Transverse colon (tissue), 4 donors: ENCODE results near the gene PYGB. TPM values are rescaled to one million over a fixed set of nuclear protein-coding genes. Genes with fewer than 3 reads are reported as not detected.
A peak's percentile ranks its signal among the peaks of the same experiment; 100 is the strongest.

Source experiments
- DNase-seq: peaks from one replicate; pipeline ENCODE4 v3.0.0-alpha.2; 2019
- H3K27ac ChIP-seq, 4 donors: fragments of 200-600 bp; sonication (generic); 2 replicates each; pipeline ENCODE4 v1.5.1; 2016 to 2018; ENCODE audit warnings: inconsistent platforms in 4 of 4
- H3K27me3 ChIP-seq: fragments of 200-600 bp; sonication (generic); 2 replicates; pipeline ENCODE4 v1.5.1; 2017; ENCODE audit warnings: inconsistent platforms
- H3K36me3 ChIP-seq, 4 donors: fragments of 200-600 bp; sonication (generic); 2 replicates each; pipeline ENCODE4 v1.5.1; 2017 to 2019; ENCODE audit warnings: inconsistent platforms in 4 of 4
- H3K4me1 ChIP-seq, 4 donors: fragments of 200-600 bp; sonication (generic); 2 replicates each; pipeline ENCODE4 v1.5.1; 2017 to 2020; ENCODE audit warnings: inconsistent platforms in 4 of 4
- H3K4me3 ChIP-seq, 4 donors: fragments of 200-600 bp; sonication (generic); 1 replicate in 1 of 4; 2 replicates in 3 of 4; pipeline versions ENCODE4 v1.5.1 to v1.6.1; 2017 to 2019; ENCODE audit warnings: inconsistent platforms in 4 of 4
- H3K9me3 ChIP-seq, 2 donors: fragments of 200-600 bp; sonication (generic); 2 replicates each; pipeline ENCODE4 v1.5.1; 2017 to 2019; ENCODE audit warnings: inconsistent platforms in 2 of 2
- EP300 ChIP-seq: sonication (generic); formaldehyde crosslinking; IDR thresholded peaks from one replicate; pipeline ENCODE4 v1.6.1; 2017; ENCODE audit warnings: antibody characterized with exemption, low read depth
- POLR2A ChIP-seq: fragments of 450-650 bp; IDR thresholded peaks from one replicate; pipeline ENCODE4 v1.6.1; 2016; ENCODE audit warnings: antibody characterized with exemption, mild to moderate bottlenecking, moderate library complexity
- POLR2AphosphoS5 ChIP-seq, 3 donors: sonication (generic); formaldehyde crosslinking; IDR thresholded peaks; one replicate each; pipeline ENCODE4 v1.6.1; 2016; ENCODE audit warnings: antibody characterized with exemption in 3 of 3
- WGBS, 2 donors: methylation state at CpG; one replicate each; pipeline ENCODE4 v1.1.5; 2018; ENCODE audit warnings: low coverage in 1 of 2; 5-methylcytosine and 5-hydroxymethylcytosine counted together
- in situ Hi-C, 4 donors: fragments of 200-750 bp; cut with MboI; loops; one replicate each; pipeline versions ENCODE4 v1.15.0 to v1.15.1; 2017; ENCODE audit warnings: low sequenced_read_pairs in 3 of 4, low pct_ligation_motif_present in 1 of 4, low pct_unique_long_range_greater_than_20kb in 1 of 4
- intact Hi-C: fragments of 100-400 bp; cut with DNase I; formaldehyde crosslinking; loops from one replicate; pipeline ENCODE4 v1.15.1; 2023; ENCODE audit warnings: low total_unique reads
- total RNA-seq, 4 donors: library from RNA; depleted of rRNA; stranded (reverse); fragments of >200 nt; gene quantifications; one replicate each; pipeline ENCODE4 v1.1.0, GENCODE V29; 2016
- TF ChIP-seq, protein P1 (sequence below), 5 experiments: fragments of 200-600 bp in 3 of 5; fragments of 450-650 bp in 2 of 5; sonication (generic) in 3 of 5; IDR thresholded peaks; 1 replicate in 2 of 5; 2 replicates in 3 of 5; pipeline ENCODE4 v1.5.1; 2016 to 2017; ENCODE audit warnings: antibody characterized with exemption in 5 of 5, inconsistent platforms in 3 of 5, mild to moderate bottlenecking in 2 of 5, moderate library complexity in 1 of 5

The PYGB gene
- total RNA-seq, 4 donors from 2014 or later, result 195 to 554 (median 359) TPM

DNA sequence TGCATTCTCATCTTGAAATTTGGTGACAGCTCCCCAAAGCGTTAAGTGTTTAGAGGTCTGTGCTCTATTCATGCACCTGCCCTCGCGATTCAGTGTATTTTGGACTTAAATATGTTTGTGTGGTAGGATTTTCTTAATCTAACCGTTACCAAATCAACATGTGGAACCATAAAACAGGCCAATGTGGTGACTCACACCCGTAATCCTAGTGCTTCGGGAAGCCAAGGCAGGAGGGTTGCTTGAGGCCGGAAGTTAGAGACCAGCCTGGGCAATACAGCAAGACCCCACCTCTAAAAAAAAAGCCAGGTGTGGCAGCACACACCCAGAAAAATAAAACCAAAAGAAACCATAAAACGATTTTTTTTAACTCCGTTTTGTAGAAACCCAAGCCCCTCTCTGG is 31.5 kb downstream of the PYGB start:
- peaks cover 0 to 3% (median 1%) of the 10 kb centered on the region in 4 donors for H3K4me1 ChIP-seq
- intact Hi-C loops (no loop called here), in situ Hi-C loops (loop anchor here in 1 of 4 donors (25.0 kb wide), 1 partner anchor 92 kb away; the partner anchor contains the start of gene ENTPD6)
- DNase-seq, result peak; percentile 16
- H3K27me3 ChIP-seq, result no peaks in the 10 kb centered on the region
- H3K36me3 ChIP-seq, result peaks cover 0 to 58% (median 17%) of the 10 kb centered on the region in 4 donors
- WGBS, 2 donors, result 67 to 77% methylated on average over 2 to 9 of the region's 9 CpGs
- TF ChIP-seq, protein P1, sequence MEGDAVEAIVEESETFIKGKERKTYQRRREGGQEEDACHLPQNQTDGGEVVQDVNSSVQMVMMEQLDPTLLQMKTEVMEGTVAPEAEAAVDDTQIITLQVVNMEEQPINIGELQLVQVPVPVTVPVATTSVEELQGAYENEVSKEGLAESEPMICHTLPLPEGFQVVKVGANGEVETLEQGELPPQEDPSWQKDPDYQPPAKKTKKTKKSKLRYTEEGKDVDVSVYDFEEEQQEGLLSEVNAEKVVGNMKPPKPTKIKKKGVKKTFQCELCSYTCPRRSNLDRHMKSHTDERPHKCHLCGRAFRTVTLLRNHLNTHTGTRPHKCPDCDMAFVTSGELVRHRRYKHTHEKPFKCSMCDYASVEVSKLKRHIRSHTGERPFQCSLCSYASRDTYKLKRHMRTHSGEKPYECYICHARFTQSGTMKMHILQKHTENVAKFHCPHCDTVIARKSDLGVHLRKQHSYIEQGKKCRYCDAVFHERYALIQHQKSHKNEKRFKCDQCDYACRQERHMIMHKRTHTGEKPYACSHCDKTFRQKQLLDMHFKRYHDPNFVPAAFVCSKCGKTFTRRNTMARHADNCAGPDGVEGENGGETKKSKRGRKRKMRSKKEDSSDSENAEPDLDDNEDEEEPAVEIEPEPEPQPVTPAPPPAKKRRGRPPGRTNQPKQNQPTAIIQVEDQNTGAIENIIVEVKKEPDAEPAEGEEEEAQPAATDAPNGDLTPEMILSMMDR (IDR thresholded peaks at IDR 0.05), result no peak
- TF ChIP-seq EP300 (no peak), POLR2AphosphoS5 (IDR thresholded peaks at IDR 0.05) (no peak), POLR2A (no peak)
- peak overlapping the region; percentile 18 to 46 (median 34) for H3K27ac ChIP-seq
- no peaks in the 10 kb centered on the region for H3K9me3 ChIP-seq
- no peak overlapping the region for H3K4me3 ChIP-seq

DNA sequence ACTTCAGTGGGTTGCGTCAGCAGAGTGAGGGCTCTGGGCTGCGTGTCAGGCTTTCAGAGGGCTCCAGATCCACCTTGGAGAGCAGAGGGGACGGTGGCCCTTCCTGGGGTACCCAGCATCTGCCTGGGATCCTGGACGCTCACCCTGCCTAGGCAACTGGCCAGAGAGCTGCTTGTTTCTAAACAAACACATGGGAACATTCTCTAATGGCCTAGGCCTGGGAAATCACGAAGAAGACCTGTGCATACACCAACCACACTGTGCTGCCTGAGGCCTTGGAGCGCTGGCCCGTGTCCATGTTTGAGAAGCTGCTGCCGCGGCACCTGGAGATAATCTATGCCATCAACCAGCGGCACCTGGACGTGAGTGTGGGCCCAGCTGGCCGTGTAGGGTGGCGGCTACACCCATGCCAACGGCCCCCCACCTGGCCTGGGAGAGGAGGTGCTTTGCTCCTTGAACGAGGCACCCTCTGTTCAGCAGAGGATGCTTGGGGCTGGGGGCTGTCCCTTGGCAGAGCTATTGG is 32.2 kb downstream of the PYGB start:
- intact Hi-C loops (no loop called here), in situ Hi-C loops (loop anchor here in 1 of 4 donors (25.0 kb wide), 1 partner anchor 93 kb away; the partner anchor contains the start of gene ENTPD6)
- DNase-seq, result peak; percentile 29
- peak overlapping the region; percentile 22 to 46 (median 34) for H3K27ac ChIP-seq
- peaks cover 0 to 3% (median 1%) of the 10 kb centered on the region in 4 donors for H3K4me1 ChIP-seq
- H3K9me3 ChIP-seq, result no peaks in the 10 kb centered on the region
- no peak overlapping the region for H3K4me3 ChIP-seq
- TF ChIP-seq, protein P1 (IDR thresholded peaks at IDR 0.05), result no peak
- TF ChIP-seq POLR2A (no peak), EP300 (no peak), POLR2AphosphoS5 (IDR thresholded peaks at IDR 0.05) (peak in 1 of 3 donors; percentile 26)
- no peaks in the 10 kb centered on the region for H3K27me3 ChIP-seq
- 74% methylated on average over 15 of the region's 15 CpGs; no CpG with 5 or more reads in 1 of the 2 donors for WGBS, 2 donors
- peaks cover 0 to 55% (median 14%) of the 10 kb centered on the region in 4 donors for H3K36me3 ChIP-seq

DNA sequence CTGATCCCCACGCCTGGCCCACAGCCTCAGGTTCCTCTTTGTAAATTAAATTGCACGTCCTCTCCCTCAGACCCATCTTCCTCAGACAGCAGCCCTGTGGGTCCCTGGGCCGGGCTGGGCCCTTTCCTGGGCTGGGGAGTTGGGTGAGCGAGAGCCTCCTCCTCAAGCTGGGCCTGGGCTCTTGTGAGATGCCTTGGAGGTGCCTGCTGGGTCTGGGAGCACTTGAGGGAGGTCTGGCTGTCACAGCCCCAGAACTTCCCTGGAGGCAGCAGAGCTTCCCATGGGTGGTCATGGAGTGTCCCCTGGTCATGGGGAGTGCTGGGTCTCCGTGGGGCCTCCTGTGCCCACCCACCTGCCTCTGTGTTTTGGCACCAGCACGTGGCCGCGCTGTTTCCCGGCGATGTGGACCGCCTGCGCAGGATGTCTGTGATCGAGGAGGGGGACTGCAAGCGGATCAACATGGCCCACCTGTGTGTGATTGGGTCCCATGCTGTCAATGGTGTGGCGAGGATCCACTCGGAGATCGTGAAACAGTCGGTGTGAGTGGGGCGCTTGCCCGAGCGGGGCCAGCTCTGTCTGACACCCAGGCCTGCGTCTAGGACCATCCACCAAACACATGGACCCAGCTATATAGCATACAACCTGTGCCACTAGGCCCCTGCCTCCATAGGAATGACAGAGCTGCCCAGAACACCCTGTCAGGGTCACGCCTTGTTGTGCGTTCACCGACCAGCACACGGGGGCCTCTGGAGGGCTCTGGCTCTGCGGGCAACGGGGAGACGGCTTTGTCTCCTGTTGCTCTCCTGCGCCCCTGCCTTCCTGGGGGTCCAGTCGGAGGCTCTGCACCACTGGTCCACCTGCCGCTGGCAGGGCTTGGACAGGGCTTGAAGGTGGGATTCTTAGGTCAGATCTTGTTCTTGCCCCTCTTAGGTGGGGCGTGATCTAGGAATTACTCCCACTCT is 33.0 kb downstream of the PYGB start:
- TF ChIP-seq POLR2A (no peak), POLR2AphosphoS5 (IDR thresholded peaks at IDR 0.05) (no peak), EP300 (no peak)
- Histone ChIP-seq H3K27ac (peak overlapping the region in 3 of 4 donors; percentile 13 to 31 (median 22)), H3K27me3 (no peaks in the 10 kb centered on the region), H3K9me3 (no peaks in the 10 kb centered on the region), H3K4me3 (no peak overlapping the region), H3K4me1 (peaks cover 0 to 3% (median 1%) of the 10 kb centered on the region in 4 donors), H3K36me3 (peaks cover 0 to 62% (median 13%) of the 10 kb centered on the region in 4 donors)
- WGBS, 2 donors, result 97% methylated on average over 24 of the region's 33 CpGs; no CpG with 5 or more reads in 1 of the 2 donors
- intact Hi-C loops (no loop called here), in situ Hi-C loops (loop anchor here in 1 of 4 donors (25.0 kb wide), 1 partner anchor 94 kb away; the partner anchor contains the start of gene ENTPD6)
- DNase-seq, result peak; percentile 7

DNA sequence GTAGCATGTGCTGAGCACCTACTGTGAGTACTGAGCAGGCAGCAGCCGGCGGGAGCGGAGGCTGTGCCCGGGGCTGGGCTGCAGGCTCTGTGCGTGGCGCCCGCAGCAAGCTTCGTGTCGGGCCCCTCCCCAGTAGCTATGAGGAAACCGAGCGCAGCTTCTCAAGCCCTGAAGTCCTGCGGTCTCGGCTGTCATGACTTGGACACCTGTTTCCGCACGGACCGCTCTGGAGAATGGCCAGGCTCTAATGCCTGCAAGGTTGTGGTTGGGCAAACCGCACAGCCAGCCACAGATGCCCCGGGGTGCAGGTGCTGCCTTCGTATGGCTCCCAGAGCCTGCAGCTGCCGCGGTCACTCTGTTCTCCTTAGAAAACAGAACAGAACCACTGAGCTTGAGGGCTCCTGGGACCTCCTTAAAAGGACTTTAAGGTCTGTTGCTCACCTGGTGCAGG is 33.7 kb downstream of the PYGB start:
- H3K27me3 ChIP-seq, result no peaks in the 10 kb centered on the region
- H3K9me3 ChIP-seq, result no peaks in the 10 kb centered on the region
- H3K4me3 ChIP-seq, result no peak overlapping the region
- peaks cover 0 to 3% (median 1%) of the 10 kb centered on the region in 4 donors for H3K4me1 ChIP-seq
- WGBS, 2 donors, result 90% methylated on average over 21 of the region's 21 CpGs; no CpG with 5 or more reads in 1 of the 2 donors
- TF ChIP-seq, protein P1 (IDR thresholded peaks at IDR 0.05), result no peak
- TF ChIP-seq POLR2A (no peak), POLR2AphosphoS5 (IDR thresholded peaks at IDR 0.05) (no peak), EP300 (no peak)
- H3K27ac ChIP-seq, result peak overlapping the region in 2 of 4 donors; percentile 31 to 43
- in situ Hi-C loops (loop anchor here in 1 of 4 donors (25.0 kb wide), 1 partner anchor 94 kb away; the partner anchor contains the start of gene ENTPD6), intact Hi-C loops (no loop called here)
- peak; percentile 78 for DNase-seq
- H3K36me3 ChIP-seq, result peaks cover 0 to 68% (median 15%) of the 10 kb centered on the region in 4 donors
